GM19193 (cell line): Measurements from ENCODE around the gene GREB1.

Experiments
- POLR2A ChIP-seq: IDR thresholded peaks from 4 replicates; pipeline ENCODE4 v1.6.1; 2011; ENCODE audit not compliant: insufficient read depth, insufficient read length; ENCODE audit errors: extremely low read depth

GREB1 gene

DNA sequence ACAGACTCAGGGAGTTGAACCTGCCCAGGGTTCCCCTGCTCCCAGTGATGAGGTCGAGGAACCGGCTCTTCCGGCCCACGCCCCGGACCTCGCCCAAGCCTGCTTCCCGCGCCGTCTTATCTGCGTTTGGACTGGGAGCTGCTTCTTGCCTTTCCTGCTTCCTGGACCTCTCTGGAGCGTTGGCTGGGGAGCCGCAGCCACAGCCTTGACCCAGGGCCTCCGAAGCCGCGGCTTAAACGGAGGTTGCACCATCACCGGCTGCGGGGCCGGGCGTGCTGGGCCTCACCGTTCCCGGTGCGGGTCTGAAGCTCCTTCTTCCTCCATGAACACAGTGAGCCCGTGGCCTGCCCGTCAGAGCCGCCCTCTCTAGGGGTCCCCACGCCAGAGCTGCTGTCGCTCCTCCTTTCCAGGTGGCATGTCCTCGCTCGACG is 122.8 kb downstream of the GREB1 start:
- TF ChIP-seq POLR2A, result no peak

DNA sequence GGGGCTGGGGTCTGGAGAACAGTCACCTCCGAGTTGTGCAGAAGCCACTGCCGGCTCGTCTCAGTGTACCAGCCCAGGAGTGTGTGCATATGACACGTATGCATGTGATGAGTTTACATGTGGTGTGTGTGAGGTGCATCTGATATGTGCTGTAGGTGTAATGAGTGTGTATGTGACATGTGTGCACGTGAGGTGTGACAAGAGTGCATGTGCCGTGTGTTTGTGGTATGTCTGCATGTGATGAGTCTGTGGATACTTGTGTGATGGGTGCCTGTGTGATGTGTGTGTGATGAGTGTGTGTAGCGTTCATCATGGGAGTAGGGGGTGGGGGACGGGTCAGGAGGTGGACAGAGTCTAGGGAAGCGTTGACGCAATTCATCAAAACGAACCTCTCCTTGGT is 123.3 kb downstream of the GREB1 start:
- no peak for TF ChIP-seq POLR2A

DNA sequence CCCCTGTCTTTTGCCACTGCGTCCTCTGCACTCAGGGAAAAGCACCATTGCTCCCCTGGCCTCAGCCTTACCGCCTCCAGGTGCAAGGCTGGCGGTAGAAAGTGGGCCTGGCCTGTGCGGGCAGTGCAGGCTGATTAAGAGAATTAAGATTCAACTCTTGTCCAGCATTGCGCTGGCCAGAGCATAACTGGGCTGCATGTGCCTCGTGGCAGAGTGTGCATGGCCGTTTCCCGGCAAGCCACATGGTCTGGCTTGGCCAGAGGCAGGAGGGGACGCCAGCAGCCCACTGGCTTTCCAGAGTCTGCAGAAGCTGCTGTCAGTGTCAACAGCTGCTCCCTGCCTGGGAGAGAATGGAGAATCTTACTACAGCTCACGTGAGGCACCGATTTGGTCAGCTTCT is 123.8 kb downstream of the GREB1 start:
- TF ChIP-seq POLR2A, result no peak

DNA sequence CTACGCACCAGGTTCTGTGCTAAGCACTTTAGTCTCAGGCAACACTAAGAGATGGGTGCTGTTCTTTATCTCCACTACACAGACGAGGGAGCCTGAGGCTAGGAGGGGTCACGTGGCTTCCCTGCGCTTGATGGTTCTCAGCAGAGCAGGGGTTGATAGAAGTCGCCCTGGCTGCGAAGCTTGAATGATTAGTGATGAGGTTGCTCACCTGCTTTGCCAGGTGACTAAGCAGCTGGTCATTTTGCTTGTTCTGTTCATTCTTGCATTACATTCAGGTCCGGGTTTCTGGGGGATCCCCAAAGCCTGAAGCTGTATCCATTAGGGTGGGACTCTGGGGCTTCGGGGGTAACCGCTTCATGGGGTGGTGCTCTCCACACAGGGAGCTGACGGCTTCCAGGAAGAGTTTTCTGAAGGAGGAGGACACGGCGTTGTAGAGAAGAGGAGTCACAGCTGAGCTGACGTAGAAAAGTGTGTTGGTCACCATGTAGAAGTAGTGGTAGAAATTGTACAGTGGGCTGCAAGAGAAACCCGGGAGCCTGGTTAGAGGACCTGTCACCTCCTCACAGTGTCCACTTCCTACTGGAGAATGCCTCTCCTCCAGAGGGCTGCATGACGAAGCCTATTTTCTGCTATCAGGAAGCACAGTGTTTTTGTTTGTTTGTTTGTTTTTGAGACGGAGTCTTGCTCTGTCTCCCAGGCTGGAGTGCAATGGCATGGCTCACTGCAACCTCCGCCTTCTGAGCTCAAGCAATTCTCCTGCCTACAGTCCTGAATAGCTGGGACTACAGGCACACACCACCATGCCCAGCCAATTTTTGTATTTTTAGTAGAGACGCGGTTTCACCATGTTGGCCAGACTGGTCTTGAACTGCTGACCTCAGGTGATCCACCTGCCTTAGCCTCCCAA is 124.6 kb downstream of the GREB1 start:
- no peak for TF ChIP-seq POLR2A

DNA sequence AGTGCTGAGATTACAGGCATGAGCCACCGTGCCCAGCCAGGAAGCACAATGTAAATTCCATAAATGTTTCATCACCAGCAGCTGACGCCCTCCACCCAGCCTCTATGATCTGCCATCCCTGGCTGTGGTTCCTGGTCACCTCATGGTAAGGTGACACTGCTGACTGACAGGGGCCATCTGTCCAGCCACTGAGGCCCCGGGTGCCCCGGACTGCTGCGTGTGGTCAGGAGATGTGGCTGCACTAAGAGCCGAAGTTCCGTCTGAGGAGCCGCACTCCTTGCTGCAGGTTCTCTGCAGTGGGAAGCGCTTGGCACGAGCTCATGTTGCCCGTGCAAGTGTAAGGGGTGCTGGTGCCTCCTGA is 125.2 kb downstream of the GREB1 start:
- TF ChIP-seq POLR2A, result no peak

DNA sequence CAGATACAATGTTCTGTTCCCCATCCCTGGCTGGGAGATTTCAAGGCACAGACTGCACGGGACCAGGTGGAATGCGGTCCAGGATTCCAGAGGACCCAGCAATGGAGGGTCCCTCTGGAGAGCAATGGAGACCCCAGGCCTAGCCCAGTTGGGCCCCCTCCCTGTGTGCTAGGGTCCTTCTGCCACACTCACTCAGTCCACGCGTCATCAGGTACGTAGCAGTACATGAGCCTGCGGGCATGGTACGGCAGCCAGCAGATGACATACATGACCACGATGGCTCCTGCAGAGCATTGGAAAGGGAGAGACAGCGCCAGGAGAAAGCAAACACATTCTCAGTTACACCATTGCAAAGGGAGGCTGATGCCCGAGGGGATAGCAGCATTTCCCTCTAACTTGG is 126.0 kb downstream of the GREB1 start:
- TF ChIP-seq POLR2A, result no peak

DNA sequence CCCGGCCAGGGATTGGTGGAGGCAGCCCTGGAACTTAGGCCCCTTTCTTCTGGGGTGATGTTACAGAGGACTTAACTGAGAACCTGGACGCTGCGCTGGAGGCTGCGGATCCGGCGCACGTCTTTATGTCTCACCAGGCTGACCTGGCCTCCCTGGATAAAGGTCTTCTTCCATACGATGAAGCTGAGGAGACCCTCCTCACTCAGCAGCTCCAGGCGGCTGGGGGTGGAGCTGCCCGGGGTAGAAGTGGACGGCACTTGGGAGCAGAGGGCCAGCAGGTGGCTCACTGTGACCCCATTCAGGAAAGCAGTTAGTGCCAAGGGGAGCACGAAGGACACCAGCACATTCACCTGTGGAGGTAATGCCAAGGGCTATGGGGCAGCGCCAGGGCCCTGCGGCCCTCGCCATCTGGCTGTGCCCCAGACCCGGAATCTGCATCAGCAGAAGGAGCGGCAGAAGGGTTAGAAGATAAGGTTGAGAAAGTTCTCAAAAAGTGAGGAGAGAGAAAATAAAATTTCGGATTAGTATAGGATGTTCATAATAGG is 128.1 kb downstream of the GREB1 start:
- no peak for TF ChIP-seq POLR2A

DNA sequence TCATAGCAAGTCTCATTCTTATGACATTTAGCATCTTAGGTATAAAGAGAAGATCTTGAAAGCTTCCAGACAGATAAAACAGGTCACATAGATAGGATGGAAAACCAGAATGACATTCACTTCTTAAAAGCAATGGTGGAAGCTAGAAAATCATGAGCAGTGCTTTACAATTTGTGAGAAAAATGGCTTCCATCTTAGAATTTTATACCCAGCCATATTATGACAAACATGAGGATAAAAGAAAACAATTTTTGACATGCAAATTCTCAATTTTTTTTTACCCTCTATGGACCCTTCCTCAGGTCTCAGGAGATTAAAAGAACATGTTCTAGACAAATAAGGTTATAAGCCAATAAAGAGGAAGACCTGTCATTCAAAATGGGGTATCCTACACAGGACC is 129.0 kb downstream of the GREB1 start:
- no peak for TF ChIP-seq POLR2A

DNA sequence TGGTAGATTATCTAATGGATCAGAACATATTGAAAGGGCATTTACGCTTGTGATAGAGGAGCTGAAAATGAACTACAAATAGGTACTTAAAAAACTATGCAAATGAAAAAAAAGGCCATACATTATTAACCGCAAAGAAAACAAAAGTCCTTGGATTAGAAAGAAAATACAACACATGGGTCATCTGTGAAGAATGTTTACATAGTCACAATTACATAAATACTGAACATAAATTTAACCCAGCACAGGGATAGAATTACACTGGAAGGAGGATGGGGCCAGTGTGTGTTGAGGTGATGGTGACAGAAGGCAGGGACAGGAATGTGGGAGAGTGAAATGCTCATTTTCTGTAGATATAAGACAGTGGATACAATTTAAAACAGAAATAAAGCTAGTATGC is 129.6 kb downstream of the GREB1 start:
- TF ChIP-seq POLR2A, result no peak

DNA sequence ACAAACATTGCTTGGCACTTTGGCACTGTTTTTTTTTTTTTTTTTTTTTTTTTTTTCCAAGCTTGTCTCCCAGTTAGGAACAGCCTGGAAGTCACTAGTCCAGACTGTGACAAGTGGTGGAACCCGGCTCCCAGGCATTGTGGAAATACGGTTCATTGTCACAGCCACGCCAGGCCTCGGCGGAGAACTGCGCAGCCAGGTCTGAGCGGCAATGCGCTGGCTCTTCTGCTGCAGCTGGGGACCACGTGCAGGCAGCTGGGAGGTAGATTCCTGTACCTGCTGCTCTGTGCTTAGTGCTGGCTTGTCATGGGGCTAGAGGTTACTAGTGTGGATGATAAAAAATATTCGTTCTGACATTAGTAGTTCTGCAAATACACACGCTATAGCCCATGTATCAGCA is 131.2 kb downstream of the GREB1 start:
- no peak for TF ChIP-seq POLR2A

DNA sequence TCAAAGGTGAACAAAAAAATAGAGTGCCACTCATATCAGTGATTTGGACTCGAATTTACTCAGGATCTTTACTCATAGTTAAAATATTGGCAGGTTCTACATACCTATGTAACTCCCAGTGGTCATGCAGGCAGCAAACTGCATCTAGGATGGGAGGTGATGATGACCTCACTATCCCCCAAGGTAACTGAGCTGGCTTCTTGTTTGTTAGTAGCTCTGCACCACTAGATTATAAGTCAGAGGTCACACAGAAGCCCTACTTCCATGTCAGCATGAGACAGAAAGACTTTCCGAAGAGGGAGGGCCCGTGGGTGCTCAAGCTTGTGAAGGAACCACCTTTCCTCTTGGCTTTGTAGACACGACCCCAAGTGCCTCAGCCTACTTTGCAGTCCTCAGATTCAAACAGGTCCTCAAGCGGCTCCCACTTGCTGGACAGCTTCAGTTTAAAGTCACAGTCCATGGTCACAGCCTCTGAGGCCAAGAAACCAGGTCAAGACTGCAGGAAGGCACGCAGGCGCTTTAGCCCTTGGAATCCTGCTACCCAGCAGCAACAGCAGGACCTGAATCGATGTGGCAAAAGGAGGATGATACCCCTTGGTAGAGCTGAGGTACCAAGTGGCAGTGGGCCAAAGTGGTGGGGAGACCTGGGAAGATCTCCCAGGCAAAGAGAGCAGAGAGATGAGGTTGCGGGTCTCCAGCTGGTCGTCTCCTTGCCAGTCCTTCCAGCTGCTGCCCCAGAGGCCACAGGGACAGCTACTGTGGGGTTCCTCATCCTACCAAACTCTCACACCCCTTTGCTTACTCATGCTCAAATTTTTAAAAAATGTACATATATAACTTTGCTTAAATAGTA is 131.9 kb downstream of the GREB1 start:
- TF ChIP-seq POLR2A, result no peak

DNA sequence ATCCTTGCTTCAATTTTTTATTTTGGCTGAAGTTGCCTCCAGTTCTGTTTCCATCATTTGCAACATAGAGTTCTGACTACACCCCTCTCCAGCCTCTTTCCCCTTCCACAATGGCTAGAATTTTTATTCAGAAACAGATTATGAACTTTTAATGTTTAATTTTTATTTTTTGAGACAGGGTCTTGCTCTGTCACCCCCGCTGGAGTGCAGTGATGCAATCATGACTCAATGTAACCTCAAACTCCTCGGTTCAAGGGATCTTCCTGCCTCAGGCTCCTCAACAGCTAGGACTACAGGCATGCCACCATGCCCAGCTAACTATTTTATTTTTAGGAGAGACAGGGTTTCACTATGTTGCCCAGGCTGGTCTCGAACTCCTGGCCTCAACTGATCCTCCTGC is 133.3 kb downstream of the GREB1 start:
- no peak for TF ChIP-seq POLR2A

DNA sequence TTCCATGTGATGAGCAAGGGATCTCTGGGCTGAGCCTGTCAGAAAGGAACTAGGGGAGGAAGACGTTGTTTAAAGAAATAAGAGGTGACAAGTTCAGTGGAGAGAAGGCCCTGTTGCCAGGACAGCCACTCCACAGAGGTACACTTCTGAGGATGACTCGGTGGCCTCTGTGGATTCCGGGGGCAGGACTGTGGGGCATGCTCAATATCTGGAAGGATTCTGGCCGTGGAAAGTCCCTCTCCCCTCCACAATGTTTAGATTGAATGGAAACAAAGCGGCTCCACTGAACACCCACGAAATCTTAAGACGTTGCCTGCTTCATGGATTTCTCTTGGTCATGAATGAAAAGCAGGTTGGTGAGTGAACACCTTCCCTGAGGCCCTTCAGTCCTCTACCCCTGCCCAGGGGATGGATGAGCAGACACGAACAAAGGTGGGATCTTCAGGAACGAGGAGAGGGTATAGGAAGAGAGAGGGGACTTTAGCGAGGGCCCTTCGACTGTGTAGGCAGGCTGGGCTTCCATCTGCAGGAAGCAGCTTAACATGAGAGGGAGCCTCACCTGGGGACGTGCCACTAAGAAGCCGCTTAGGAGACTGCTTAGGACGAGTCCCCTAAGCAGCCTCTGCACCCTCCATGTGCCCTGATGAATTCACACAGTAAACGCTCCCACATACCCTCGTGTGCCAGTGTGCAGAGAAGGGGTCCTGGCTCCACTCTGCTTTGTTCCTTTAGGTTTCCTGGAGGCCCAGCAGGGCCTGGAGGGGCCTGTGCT is 134.2 kb downstream of the GREB1 start:
- TF ChIP-seq POLR2A, result no peak

DNA sequence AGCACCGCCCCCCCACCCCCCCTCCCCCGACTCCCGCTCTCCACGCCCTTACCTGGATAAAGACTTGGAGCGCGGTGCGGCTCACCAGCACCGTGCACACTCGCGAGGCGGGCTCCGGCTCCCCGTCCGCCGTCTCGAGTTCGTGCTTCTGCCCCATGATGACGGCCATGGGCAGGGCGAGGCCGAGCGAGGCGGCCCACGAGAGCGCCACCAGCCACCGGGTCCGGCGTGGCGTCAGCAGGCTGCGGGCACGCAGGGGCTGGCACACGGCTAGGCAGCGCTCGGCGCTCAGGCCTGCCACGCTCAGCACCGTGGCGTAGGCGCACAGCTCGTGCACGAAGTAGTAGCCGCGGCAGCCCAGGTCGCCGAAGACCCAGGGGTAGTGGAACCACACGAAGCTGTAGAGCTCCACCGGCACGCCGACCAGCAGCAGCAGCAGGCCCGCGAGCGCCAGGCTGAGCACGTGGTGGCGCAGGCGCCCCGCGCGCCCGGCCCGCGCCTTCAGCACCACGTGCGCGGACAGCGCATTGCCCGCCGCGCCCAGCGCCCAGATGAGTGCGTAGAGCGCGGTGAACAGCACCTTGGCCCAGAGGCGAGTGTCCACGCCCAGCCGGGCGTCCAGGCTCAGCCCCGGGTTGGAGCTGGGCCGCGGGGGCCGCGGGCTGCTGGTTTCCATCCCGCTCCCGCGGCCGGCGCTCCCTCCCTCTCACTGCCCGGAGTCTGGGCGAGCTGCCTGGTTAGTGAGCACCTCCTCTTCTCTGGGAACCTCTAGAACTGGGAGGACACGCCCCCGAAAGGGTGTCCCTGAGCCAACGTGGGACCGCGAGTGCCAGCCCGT is 135.8 kb downstream of the GREB1 start, which contains the start of gene NTSR2:
Gene NTSR2, minus strand, starts transcription at position 742 of the 838 bp plus-strand sequence. Its CDS starts 66 bp downstream, at position 676.
- TF ChIP-seq POLR2A, result no peak
